Activated naive CD8-positive, alpha-beta T cell treated with anti-CD3 and anti-CD28 coated beads, Interleukin-2, amount 50 U/mL, for 24 hours (primary cell): ENCODE measurements around the gene NRXN3.

Source experiments
- ATAC-seq: fragments of 150-1000 bp; cut with Tn5 transposase; one replicate; pipeline ENCODE4 v1.10.0; 2021
- DNase-seq: peaks from one replicate; pipeline ENCODE4 v3.0.0; 2021
- H3K27ac Mint-ChIP-seq: one replicate; pipeline ENCODE4 v1.8.0; 2021; ENCODE audit warnings: mild to moderate bottlenecking, mixed read lengths
- H3K27me3 Mint-ChIP-seq: one replicate; pipeline ENCODE4 v1.8.0; 2021; ENCODE audit warnings: mixed read lengths
- H3K36me3 Mint-ChIP-seq: one replicate; pipeline ENCODE4 v1.8.0; 2021; ENCODE audit warnings: low read depth, mixed read lengths
- H3K4me1 Mint-ChIP-seq: one replicate; pipeline ENCODE4 v1.8.0; 2021; ENCODE audit warnings: mixed read lengths
- H3K4me3 Mint-ChIP-seq: one replicate; pipeline ENCODE4 v1.8.0; 2021; ENCODE audit warnings: mild to moderate bottlenecking, moderate library complexity, mixed read lengths
- H3K9me3 Mint-ChIP-seq: one replicate; pipeline ENCODE4 v1.8.0; 2021; ENCODE audit warnings: mixed read lengths

The NRXN3 gene

GRCh38 chr14:78588906-78589305 is 418.7 kb downstream of the NRXN3 start:
- H3K36me3 Mint-ChIP-seq = no peaks in the 10 kb centered on the region
- peaks cover 2% of the 10 kb centered on the region for H3K27me3 Mint-ChIP-seq
- DNase-seq (no peak), ATAC-seq (no peak)
- H3K4me3 Mint-ChIP-seq = no peak overlapping the region
- no peak overlapping the region for H3K27ac Mint-ChIP-seq
- H3K4me1 Mint-ChIP-seq = no peaks in the 10 kb centered on the region
- no peaks in the 10 kb centered on the region for H3K9me3 Mint-ChIP-seq

- peaks cover 3% of the 10 kb centered on the region for H3K27me3 Mint-ChIP-seq
- ATAC-seq = no peak
- no peak for DNase-seq
- H3K27ac Mint-ChIP-seq = no peak overlapping the region
- H3K4me1 Mint-ChIP-seq = no peaks in the 10 kb centered on the region
- no peaks in the 10 kb centered on the region for H3K36me3 Mint-ChIP-seq
- no peaks in the 10 kb centered on the region for H3K9me3 Mint-ChIP-seq
- H3K4me3 Mint-ChIP-seq = no peak overlapping the region
Measured at GRCh38 chr14:78592616-78593219, 422.5 kb downstream of the NRXN3 start.

- DNase-seq = no peak
- Mint-ChIP-seq H3K9me3 (no peaks in the 10 kb centered on the region), H3K27ac (no peak overlapping the region), H3K27me3 (peaks cover 6% of the 10 kb centered on the region), H3K4me3 (no peak overlapping the region), H3K36me3 (no peaks in the 10 kb centered on the region), H3K4me1 (no peaks in the 10 kb centered on the region)
- ATAC-seq = no peak
Measured at GRCh38 chr14:78593949-78594348, 423.8 kb downstream of the NRXN3 start.

DNA sequence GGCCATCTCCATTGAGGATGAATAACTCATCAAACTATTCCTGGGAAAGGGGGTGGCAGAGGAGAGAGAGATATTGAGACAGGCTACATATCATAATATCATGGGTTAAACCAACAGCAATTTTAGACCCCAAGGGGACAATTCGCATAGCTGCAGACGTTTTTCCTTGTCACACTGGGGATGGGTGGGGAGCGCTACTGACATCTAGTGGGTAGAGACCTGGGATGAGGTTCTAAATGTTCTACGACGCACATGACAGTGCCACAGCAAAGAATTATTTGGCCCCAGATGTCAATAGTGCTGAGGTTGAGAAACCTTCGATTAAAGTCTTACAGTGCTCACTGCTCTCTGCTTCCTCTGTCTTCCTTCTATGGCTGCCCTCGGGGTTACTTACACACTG is 425.6 kb downstream of the NRXN3 start:
- peaks cover 4% of the 10 kb centered on the region for H3K27me3 Mint-ChIP-seq
- no peak for DNase-seq

GRCh38 chr14:78598046-78598920 is 428.1 kb downstream of the NRXN3 start:
- Mint-ChIP-seq H3K27me3 (peaks cover 4% of the 10 kb centered on the region), H3K9me3 (no peaks in the 10 kb centered on the region), H3K36me3 (no peaks in the 10 kb centered on the region), H3K4me1 (no peaks in the 10 kb centered on the region), H3K4me3 (no peak overlapping the region), H3K27ac (no peak overlapping the region)
- peak; percentile 29 for DNase-seq
- ATAC-seq = peak; percentile 81

More for the DNA sequence above, 425.6 kb downstream of the NRXN3 start:
- H3K27ac Mint-ChIP-seq = no peak overlapping the region
- no peaks in the 10 kb centered on the region for H3K4me1 Mint-ChIP-seq
- no peak for ATAC-seq
- H3K36me3 Mint-ChIP-seq = no peaks in the 10 kb centered on the region
- H3K9me3 Mint-ChIP-seq = no peaks in the 10 kb centered on the region
- H3K4me3 Mint-ChIP-seq = no peak overlapping the region

GRCh38 chr14:78605025-78605762 is 435.0 kb downstream of the NRXN3 start:
- H3K9me3 Mint-ChIP-seq = no peaks in the 10 kb centered on the region
- H3K27ac Mint-ChIP-seq = no peak overlapping the region
- no peaks in the 10 kb centered on the region for H3K27me3 Mint-ChIP-seq
- no peak overlapping the region for H3K4me3 Mint-ChIP-seq
- no peaks in the 10 kb centered on the region for H3K36me3 Mint-ChIP-seq
- H3K4me1 Mint-ChIP-seq = no peaks in the 10 kb centered on the region
- DNase-seq = no peak
- no peak for ATAC-seq

- no peaks in the 10 kb centered on the region for H3K4me1 Mint-ChIP-seq
- H3K4me3 Mint-ChIP-seq = no peak overlapping the region
- no peak overlapping the region for H3K27ac Mint-ChIP-seq
- no peaks in the 10 kb centered on the region for H3K36me3 Mint-ChIP-seq
- no peaks in the 10 kb centered on the region for H3K27me3 Mint-ChIP-seq
- ATAC-seq (peak; percentile 54), DNase-seq (no peak)
- no peaks in the 10 kb centered on the region for H3K9me3 Mint-ChIP-seq
Measured at GRCh38 chr14:78605897-78606500, 435.8 kb downstream of the NRXN3 start.

DNA sequence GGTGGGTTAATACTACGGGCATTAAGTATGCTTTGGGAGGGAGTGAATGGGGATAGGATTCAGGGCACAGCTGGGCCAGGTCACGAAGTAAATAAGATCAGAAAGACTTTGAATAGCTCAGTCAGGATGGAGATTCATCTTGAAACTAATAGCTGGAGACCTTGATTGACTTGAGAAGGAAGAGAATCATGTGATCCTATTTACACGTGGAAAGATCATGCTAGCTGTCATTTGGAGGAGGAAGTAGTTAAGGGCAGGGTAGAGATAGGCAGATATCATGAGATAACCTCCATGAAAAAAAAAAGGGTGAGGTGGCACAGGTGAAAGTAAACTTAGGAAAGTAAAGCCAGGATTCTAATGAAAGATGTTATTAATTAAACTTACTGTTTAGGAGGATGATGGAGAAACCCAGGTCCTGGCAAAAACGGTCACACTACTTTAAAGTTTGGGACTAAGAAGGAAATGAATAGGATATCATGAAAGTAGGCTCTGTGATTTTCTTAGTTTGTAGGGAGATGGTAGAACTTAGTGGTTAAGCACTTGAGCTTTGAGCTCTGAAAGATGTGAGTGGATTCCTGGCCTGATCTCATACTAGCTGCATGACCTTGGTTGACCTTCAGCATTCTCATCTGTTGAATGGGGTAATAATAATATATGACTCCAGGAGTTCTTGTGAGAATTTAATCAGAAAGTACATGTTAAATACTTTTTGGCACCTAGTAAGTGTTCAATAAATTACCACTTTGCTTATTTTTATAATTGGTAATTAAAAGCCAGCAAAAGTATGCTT is 439.0 kb downstream of the NRXN3 start:
- Mint-ChIP-seq H3K27me3 (no peaks in the 10 kb centered on the region), H3K36me3 (no peaks in the 10 kb centered on the region), H3K9me3 (no peaks in the 10 kb centered on the region), H3K27ac (no peak overlapping the region), H3K4me3 (no peak overlapping the region), H3K4me1 (no peaks in the 10 kb centered on the region)
- no peak for ATAC-seq
- DNase-seq = no peak

DNA sequence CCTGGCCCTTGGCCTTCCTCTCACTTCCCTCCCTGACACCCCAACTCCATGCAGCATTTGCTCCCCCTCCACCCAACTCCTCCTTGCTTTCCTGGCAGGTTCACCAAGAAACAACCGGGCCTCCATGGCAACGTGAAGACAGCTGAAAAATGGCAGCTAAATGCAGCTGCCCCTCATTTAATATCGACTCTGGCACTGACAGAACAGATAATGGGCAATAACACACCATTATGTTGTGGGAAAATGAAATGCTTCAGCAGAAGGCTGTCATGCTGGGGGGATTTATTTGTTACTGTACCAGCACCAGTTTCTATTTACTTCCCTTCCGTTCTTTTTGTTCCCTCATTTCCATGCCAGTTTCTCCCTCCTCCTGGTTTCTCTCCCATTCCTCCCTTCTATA is 440.8 kb downstream of the NRXN3 start:
- Mint-ChIP-seq H3K36me3 (no peaks in the 10 kb centered on the region), H3K4me3 (no peak overlapping the region), H3K27me3 (no peaks in the 10 kb centered on the region), H3K4me1 (no peaks in the 10 kb centered on the region), H3K27ac (no peak overlapping the region), H3K9me3 (no peaks in the 10 kb centered on the region)
- DNase-seq (no peak), ATAC-seq (no peak)

DNA sequence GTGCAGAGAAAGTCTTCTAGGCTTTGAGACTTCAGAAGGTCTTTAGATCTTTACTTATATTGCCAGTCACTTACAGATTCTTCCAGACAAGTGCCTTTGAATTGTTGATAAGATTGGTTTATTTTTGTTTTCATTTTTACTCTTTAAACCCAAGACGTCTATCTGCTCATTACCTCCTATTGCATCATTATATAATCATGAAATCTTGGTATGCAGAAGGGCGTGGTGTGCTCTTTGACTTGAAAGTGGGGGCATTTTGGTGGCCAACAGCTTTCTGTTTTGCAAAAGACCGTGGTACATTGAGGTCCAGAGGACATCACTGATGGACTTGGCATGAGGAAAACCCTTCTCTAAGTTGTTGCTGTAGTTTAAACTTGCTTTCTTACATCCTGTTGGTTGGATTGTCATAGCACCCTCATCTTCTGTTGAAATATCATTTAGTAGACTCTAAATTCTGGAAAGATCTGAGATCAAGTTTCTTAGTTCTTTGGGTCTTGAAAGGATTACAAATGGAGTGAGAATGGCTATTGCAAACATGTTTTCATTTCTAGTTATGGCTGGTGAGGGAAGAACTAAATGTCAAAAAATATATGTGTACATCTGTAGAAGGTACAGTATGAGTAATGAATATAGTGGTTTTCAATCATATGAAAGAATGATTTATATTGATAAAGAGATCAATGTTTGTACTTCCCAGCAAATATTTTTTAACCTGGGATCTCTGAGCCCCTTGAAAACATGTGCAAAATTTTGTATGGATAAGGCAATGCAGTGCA is 441.8 kb downstream of the NRXN3 start:
- no peak overlapping the region for H3K27ac Mint-ChIP-seq
- no peaks in the 10 kb centered on the region for H3K36me3 Mint-ChIP-seq
- ATAC-seq (no peak), DNase-seq (no peak)
- H3K4me1 Mint-ChIP-seq = no peaks in the 10 kb centered on the region
- H3K9me3 Mint-ChIP-seq = no peaks in the 10 kb centered on the region
- H3K27me3 Mint-ChIP-seq = no peaks in the 10 kb centered on the region
- H3K4me3 Mint-ChIP-seq = no peak overlapping the region

- H3K27ac Mint-ChIP-seq = no peak overlapping the region
- H3K36me3 Mint-ChIP-seq = no peaks in the 10 kb centered on the region
- H3K4me3 Mint-ChIP-seq = no peak overlapping the region
- DNase-seq (no peak), ATAC-seq (no peak)
- no peaks in the 10 kb centered on the region for H3K27me3 Mint-ChIP-seq
- no peaks in the 10 kb centered on the region for H3K4me1 Mint-ChIP-seq
- H3K9me3 Mint-ChIP-seq = no peaks in the 10 kb centered on the region
Measured at GRCh38 chr14:78612666-78613065, 442.5 kb downstream of the NRXN3 start.

DNA sequence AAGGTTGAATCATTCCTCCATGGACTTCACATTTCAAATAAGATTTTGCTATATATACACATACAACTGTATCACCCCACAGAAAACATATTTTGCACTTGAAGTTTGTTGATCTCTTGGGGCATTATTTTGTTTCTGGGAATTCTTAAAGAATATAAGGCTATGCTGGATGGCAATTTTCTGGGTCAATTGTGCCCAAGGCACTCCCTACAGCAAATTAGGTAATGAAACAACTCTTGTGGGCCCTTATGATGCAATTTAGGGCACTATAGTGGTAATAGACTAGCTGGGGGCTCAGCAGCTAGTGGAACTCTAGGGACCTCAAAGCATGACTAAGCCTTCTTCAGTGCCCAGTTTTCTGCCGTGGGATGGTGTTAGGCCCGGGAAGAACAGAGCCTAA is 444.4 kb downstream of the NRXN3 start:
- H3K27me3 Mint-ChIP-seq = no peaks in the 10 kb centered on the region
- DNase-seq = no peak
- no peaks in the 10 kb centered on the region for H3K4me1 Mint-ChIP-seq
- H3K27ac Mint-ChIP-seq = no peak overlapping the region
- ATAC-seq = no peak
- no peak overlapping the region for H3K4me3 Mint-ChIP-seq
- H3K36me3 Mint-ChIP-seq = no peaks in the 10 kb centered on the region
- H3K9me3 Mint-ChIP-seq = no peaks in the 10 kb centered on the region

GRCh38 chr14:78617735-78618134 is 447.6 kb downstream of the NRXN3 start:
- Mint-ChIP-seq H3K4me3 (no peak overlapping the region), H3K36me3 (no peaks in the 10 kb centered on the region), H3K27me3 (no peaks in the 10 kb centered on the region), H3K4me1 (no peaks in the 10 kb centered on the region), H3K9me3 (no peaks in the 10 kb centered on the region), H3K27ac (no peak overlapping the region)
- no peak for DNase-seq
- no peak for ATAC-seq
